Glutamatergic neuron (in vitro differentiated cells): ENCODE data around the gene SOX18. TPM values are rescaled to one million over a fixed set of nuclear protein-coding genes. Genes with fewer than 3 reads are reported as not detected.
A peak's percentile ranks its signal among the peaks of the same experiment; 100 is the strongest.

Source experiments
- DNase-seq: peaks from one replicate; pipeline ENCODE4 v3.0.0; 2022
- H3K27ac Mint-ChIP-seq: one replicate; pipeline ENCODE4 v1.8.0; 2020; ENCODE audit warnings: mild to moderate bottlenecking, mixed read lengths, inconsistent platforms; ENCODE audit not compliant: unreplicated experiment
- H3K27me3 Mint-ChIP-seq: one replicate; pipeline ENCODE4 v1.8.0; 2020; ENCODE audit warnings: mild to moderate bottlenecking, moderate library complexity, mixed read lengths, inconsistent platforms; ENCODE audit not compliant: unreplicated experiment
- H3K36me3 Mint-ChIP-seq: one replicate; pipeline ENCODE4 v1.8.0; 2020; ENCODE audit warnings: mild to moderate bottlenecking, mixed read lengths, inconsistent platforms; ENCODE audit not compliant: unreplicated experiment
- H3K4me1 Mint-ChIP-seq: one replicate; pipeline ENCODE4 v1.8.0; 2020; ENCODE audit warnings: mild to moderate bottlenecking, low read depth, mixed read lengths, inconsistent platforms; ENCODE audit not compliant: unreplicated experiment
- H3K4me3 Mint-ChIP-seq: one replicate; pipeline ENCODE4 v1.8.0; 2020; ENCODE audit warnings: mild to moderate bottlenecking, mixed read lengths, inconsistent platforms; ENCODE audit not compliant: unreplicated experiment
- H3K9me3 Mint-ChIP-seq: one replicate; pipeline ENCODE4 v1.8.0; 2020; ENCODE audit warnings: mild to moderate bottlenecking, moderate library complexity, mixed read lengths, inconsistent platforms; ENCODE audit not compliant: unreplicated experiment
- CTCF ChIP-seq: fragments of 200-600 bp; sonication (generic); IDR thresholded peaks from one replicate; pipeline ENCODE4 v1.5.0; 2021; ENCODE audit not compliant: partially characterized antibody, unreplicated experiment
- microRNA-seq: library from miRNA; unstranded; fragments of <30 nt; microRNA quantifications from one replicate; pipeline ENCODE4, GENCODE V29; 2020; ENCODE audit not compliant: unreplicated experiment
- total RNA-seq: library from RNA; stranded (reverse); fragmentation: NEBNext Ultra II Directional; extraction: Animal tissue kit (Norgen Biotek cat#: 25700); gene quantifications from one replicate; pipeline ENCODE4 v1.2.1, GENCODE V29; 2021; ENCODE audit not compliant: unreplicated experiment

SOX18 gene
- total RNA-seq, 1 donor from 2014 or later: 0.66 TPM

- H3K9me3 Mint-ChIP-seq: peaks cover 2% of the 10 kb centered on the region
- H3K4me3 Mint-ChIP-seq: no peak overlapping the region
- DNase-seq: no peak
- no peaks in the 10 kb centered on the region for H3K27me3 Mint-ChIP-seq
- H3K36me3 Mint-ChIP-seq: peaks cover 4% of the 10 kb centered on the region
- no peak overlapping the region for H3K27ac Mint-ChIP-seq
- H3K4me1 Mint-ChIP-seq: peaks cover 2% of the 10 kb centered on the region
- TF ChIP-seq CTCF: no peak
These were observed 45.3 kb downstream of the SOX18 start for GRCh38 chr20:64003960-64004725.

- peaks cover under 1% of the 10 kb centered on the region for H3K4me1 Mint-ChIP-seq
- no peak for DNase-seq
- H3K9me3 Mint-ChIP-seq: no peaks in the 10 kb centered on the region
- peaks cover 4% of the 10 kb centered on the region for H3K36me3 Mint-ChIP-seq
- no peak for TF ChIP-seq CTCF
- no peak overlapping the region for H3K27ac Mint-ChIP-seq
- H3K27me3 Mint-ChIP-seq: no peaks in the 10 kb centered on the region
- no peak overlapping the region for H3K4me3 Mint-ChIP-seq
These were observed 47.8 kb downstream of the SOX18 start for GRCh38 chr20:64001607-64002011.

- Mint-ChIP-seq H3K27me3 (no peaks in the 10 kb centered on the region), H3K27ac (no peak overlapping the region), H3K4me1 (no peaks in the 10 kb centered on the region), H3K36me3 (peaks cover 4% of the 10 kb centered on the region), H3K9me3 (no peaks in the 10 kb centered on the region), H3K4me3 (no peak overlapping the region)
- DNase-seq: no peak
- TF ChIP-seq CTCF: no peak
These were observed 48.5 kb downstream of the SOX18 start for GRCh38 chr20:64000906-64001305.

Small RNAs within 50 kb of the gene (microRNA-seq; reads per million reads assigned to microRNA genes)
- 3.3 reads per million, percentile 24 among the genes with 10 or more reads in this experiment for gene MIR6813

Other genes with a start within 250 kb of the SOX18 start
- gene ZBTB46, start 218.4 kb downstream of the SOX18 start, total RNA-seq: 94.4 TPM
- not detected for gene ABHD16B, start 188.1 kb downstream of the SOX18 start, total RNA-seq
- gene TPD52L2, start 184.4 kb downstream of the SOX18 start, total RNA-seq: 109 TPM
- 57.9 TPM for gene DNAJC5, start 154.5 kb downstream of the SOX18 start, total RNA-seq
- 130 TPM for gene UCKL1, start 93.2 kb downstream of the SOX18 start, total RNA-seq
- 32.2 TPM for gene ZNF512B, start 79.7 kb downstream of the SOX18 start, total RNA-seq
- 3.1 TPM for gene SAMD10, start 70.0 kb downstream of the SOX18 start, total RNA-seq
- gene PRPF6, start 68.5 kb downstream of the SOX18 start, total RNA-seq: 60.9 TPM
- gene C20orf204, start 13.5 kb downstream of the SOX18 start, total RNA-seq: 3.9 TPM
- 102 TPM for gene TCEA2, start 13.6 kb upstream of the SOX18 start, total RNA-seq
- 4.4 TPM for gene RGS19, start 29.9 kb upstream of the SOX18 start, total RNA-seq
- gene OPRL1, start 30.4 kb upstream of the SOX18 start, total RNA-seq: 2.9 TPM
- gene LKAAEAR1, start 34.8 kb upstream of the SOX18 start, total RNA-seq: not detected
- not detected for gene NPBWR2, start 57.9 kb upstream of the SOX18 start, total RNA-seq
- gene MYT1, start 114.8 kb upstream of the SOX18 start, total RNA-seq: 159 TPM
- 82.4 TPM for gene PCMTD2, start 206.1 kb upstream of the SOX18 start, total RNA-seq